IMR-90 (cell line): Measurements from ENCODE around the gene UBA1. TPM values are rescaled to one million over a fixed set of nuclear protein-coding genes. Genes with fewer than 3 reads are reported as not detected.

ENCODE experiments used
- ATAC-seq: fragments of 200-7000 bp; cut with Tn5 transposase; 2 replicates; pipeline ENCODE4 v1.9.1; 2020; ENCODE audit warnings: low read depth, mild to moderate bottlenecking, moderate library complexity
- BruUV-seq: library from RNA; stranded (reverse); fragments of 400-500 nt; replicated peaks from 2 replicates; lab custom pipeline; 2021; lab: Mats Ljungman, UMichigan
- CTCF ChIA-PET: fragments of 300-600 bp; formaldehyde crosslinking; extraction: SDS; loops from one replicate; lab custom pipeline; 2021; ENCODE audit warnings: antibody characterized with exemption; lab: Yijun Ruan, JAX
- POLR2A ChIA-PET: fragments of 300-600 bp; sonication (Branson Sonifier 250); formaldehyde crosslinking; loops from one replicate; lab custom pipeline; 2022; ENCODE audit warnings: antibody characterized with exemption; ENCODE audit not compliant: unreplicated experiment; lab: Charles Lee
- DNase-seq: peaks from one replicate; pipeline ENCODE4 v3.0.0; 2013
- H2AFZ ChIP-seq: replicated peaks from 2 replicates; pipeline ENCODE3; 2013; ENCODE audit warnings: low read length, mild to moderate bottlenecking; ENCODE audit not compliant: poor library complexity
- H2AK5ac ChIP-seq: 2 replicates; pipeline ENCODE4 v1.6.1; 2013; ENCODE audit warnings: low read depth, low read length, inconsistent platforms
- H2AK9ac ChIP-seq: replicated peaks from 2 replicates; pipeline ENCODE3; 2013; ENCODE audit warnings: mild to moderate bottlenecking, low read depth, low read length, moderate library complexity; ENCODE audit not compliant: poor library complexity
- H2BK120ac ChIP-seq: 2 replicates; pipeline ENCODE4 v1.6.1; 2013; ENCODE audit warnings: low read depth, low read length, inconsistent platforms
- H2BK15ac ChIP-seq: 3 replicates; pipeline ENCODE4 v1.6.1; 2013; ENCODE audit warnings: low read depth, low read length, inconsistent platforms
- H2BK20ac ChIP-seq: 2 replicates; pipeline ENCODE4 v1.6.1; 2013; ENCODE audit warnings: low read depth, mild to moderate bottlenecking, inconsistent platforms, low read length, moderate library complexity
- H2BK5ac ChIP-seq: 2 replicates; pipeline ENCODE4 v1.6.1; 2013; ENCODE audit warnings: mild to moderate bottlenecking, low read depth, low read length, inconsistent platforms; ENCODE audit not compliant: poor library complexity, severe bottlenecking
- H3K14ac ChIP-seq: replicated peaks from 2 replicates; pipeline ENCODE4 v1.6.1; 2013; ENCODE audit warnings: low read depth, low read length, inconsistent platforms
- H3K18ac ChIP-seq: 2 replicates; pipeline ENCODE4 v1.6.1; 2013; ENCODE audit warnings: low read depth, low read length, control low read depth
- H3K23ac ChIP-seq: 2 replicates; pipeline ENCODE4 v1.6.1; 2013; ENCODE audit warnings: low read depth, low read length, inconsistent platforms
- H3K27ac ChIP-seq: 2 replicates; pipeline ENCODE4 v1.5.1; 2013; ENCODE audit warnings: mild to moderate bottlenecking, control low read depth, low read length; ENCODE audit not compliant: insufficient read depth
- H3K27me3 ChIP-seq: 2 replicates; pipeline ENCODE4 v1.6.1; 2013; ENCODE audit warnings: low read length; ENCODE audit not compliant: control insufficient read depth, insufficient read depth
- H3K36me3 ChIP-seq: 2 replicates; pipeline ENCODE4 v1.6.1; 2013; ENCODE audit warnings: low read length, mixed read lengths; ENCODE audit not compliant: control insufficient read depth, insufficient read depth
- H3K4ac ChIP-seq: 2 replicates; pipeline ENCODE4 v1.6.1; 2013; ENCODE audit warnings: low read depth, low read length, inconsistent platforms
- H3K4me1 ChIP-seq: 2 replicates; pipeline ENCODE4 v1.6.1; 2013; ENCODE audit warnings: low read length, mixed read lengths; ENCODE audit not compliant: control insufficient read depth, insufficient read depth
- H3K4me2 ChIP-seq: 2 replicates; pipeline ENCODE4 v1.6.1; 2013; ENCODE audit warnings: low read depth, mild to moderate bottlenecking, control low read depth, low read length, moderate library complexity
- H3K4me3 ChIP-seq: 2 replicates; pipeline ENCODE4 v1.5.1; 2013; ENCODE audit warnings: low read depth, mild to moderate bottlenecking, control low read depth, low read length, moderate library complexity; ENCODE audit not compliant: insufficient read depth
- H3K56ac ChIP-seq: 2 replicates; pipeline ENCODE4 v1.6.1; 2013; ENCODE audit warnings: low read length, inconsistent platforms; ENCODE audit not compliant: insufficient read depth; ENCODE audit errors: extremely low read depth
- H3K79me1 ChIP-seq, 2 experiments: 2 replicates each; pipeline ENCODE4 v1.6.1; 2013; ENCODE audit warnings: low read length in 2 of 2, inconsistent platforms in 1 of 2, low read depth in 1 of 2
- H3K9ac ChIP-seq: 2 replicates; pipeline ENCODE4 v1.6.1; 2013; ENCODE audit warnings: low read depth, low read length, control low read depth
- H3K9me1 ChIP-seq: 2 replicates; pipeline ENCODE4 v1.6.1; 2013; ENCODE audit warnings: low read length, inconsistent platforms; ENCODE audit not compliant: insufficient read depth
- H3K9me3 ChIP-seq: 2 replicates; pipeline ENCODE4 v1.6.1; 2013; ENCODE audit warnings: low read length; ENCODE audit not compliant: control insufficient read depth, insufficient read depth
- H4K20me1 ChIP-seq: 2 replicates; pipeline ENCODE4 v1.6.1; 2013; ENCODE audit warnings: low read length, inconsistent platforms; ENCODE audit not compliant: insufficient read depth
- H4K5ac ChIP-seq: 2 replicates; pipeline ENCODE4 v1.6.1; 2013; ENCODE audit warnings: mild to moderate bottlenecking, low read depth, low read length, control low read depth
- H4K8ac ChIP-seq, 2 experiments: 2 replicates each; pipeline ENCODE4 v1.6.1; 2013; ENCODE audit warnings: low read depth in 2 of 2, low read length in 2 of 2, control low read depth in 1 of 2, inconsistent platforms in 1 of 2
- H4K91ac ChIP-seq: 2 replicates; pipeline ENCODE4 v1.6.1; 2013; ENCODE audit warnings: low read depth, low read length, inconsistent platforms; ENCODE audit not compliant: insufficient read depth
- BHLHE40 ChIP-seq: fragments of 150-350 bp; IDR thresholded peaks from 2 replicates; pipeline ENCODE4 v1.6.1; 2016; ENCODE audit warnings: mild to moderate bottlenecking, low read depth, low read length
- CEBPB ChIP-seq: IDR thresholded peaks from 2 replicates; pipeline ENCODE4 v1.6.1; 2012; ENCODE audit warnings: low read depth, low read length, improper control_type of control experiment
- CHD1 ChIP-seq: IDR thresholded peaks from 2 replicates; pipeline ENCODE4 v1.6.1; 2012; ENCODE audit warnings: low read depth, low read length, improper control_type of control experiment
- CTCF ChIP-seq: conservative IDR thresholded peaks from 2 replicates; pipeline ENCODE4 v1.5.1; 2012; ENCODE audit warnings: mild to moderate bottlenecking, low read depth, low read length, improper control_type of control experiment
- ELK1 ChIP-seq: fragments of 150-350 bp; IDR thresholded peaks from 2 replicates; pipeline ENCODE4 v1.6.1; 2016; ENCODE audit warnings: low read depth, mild to moderate bottlenecking, low read length, moderate library complexity, borderline replicate concordance
- FOS ChIP-seq: fragments of 150-350 bp; IDR thresholded peaks from 2 replicates; pipeline ENCODE4 v1.6.1; 2016; ENCODE audit warnings: low read depth, low read length
- MAFK ChIP-seq: IDR thresholded peaks from 2 replicates; pipeline ENCODE4 v1.6.1; 2012; ENCODE audit warnings: low read depth, low read length, improper control_type of control experiment
- MAZ ChIP-seq: IDR thresholded peaks from 2 replicates; pipeline ENCODE4 v1.6.1; 2012; ENCODE audit warnings: low read depth, mild to moderate bottlenecking, low read length, improper control_type of control experiment, moderate library complexity, borderline replicate concordance
- MXI1 ChIP-seq: IDR thresholded peaks from 2 replicates; pipeline ENCODE4 v1.6.1; 2012; ENCODE audit warnings: low read depth, mild to moderate bottlenecking, low read length, moderate library complexity, borderline replicate concordance
- NFE2L2 ChIP-seq: fragments of 150-350 bp; IDR thresholded peaks from 2 replicates; pipeline ENCODE4 v1.6.1; 2016; ENCODE audit warnings: low read depth, mild to moderate bottlenecking, low read length
- POLR2A ChIP-seq: IDR thresholded peaks from 2 replicates; pipeline ENCODE4 v1.6.1; 2012; ENCODE audit warnings: mild to moderate bottlenecking, low read depth, low read length
- RAD21 ChIP-seq: IDR thresholded peaks from 2 replicates; pipeline ENCODE4 v1.6.1; 2012; ENCODE audit warnings: low read length, improper control_type of control experiment
- RCOR1 ChIP-seq: IDR thresholded peaks from 2 replicates; pipeline ENCODE4 v1.6.1; 2012; ENCODE audit warnings: mild to moderate bottlenecking, low read length, improper control_type of control experiment; ENCODE audit not compliant: insufficient replicate concordance
- RFX5 ChIP-seq: IDR thresholded peaks from 2 replicates; pipeline ENCODE4 v1.8.0; 2012; ENCODE audit warnings: low read depth, mild to moderate bottlenecking, low read length, moderate library complexity
- SMC3 ChIP-seq: fragments of 150-350 bp; IDR thresholded peaks from 2 replicates; pipeline ENCODE4 v1.6.1; 2016; ENCODE audit warnings: low read depth, mild to moderate bottlenecking, antibody characterized with exemption, low read length, moderate library complexity
- USF2 ChIP-seq: fragments of 150-350 bp; IDR thresholded peaks from 2 replicates; pipeline ENCODE4 v1.6.1; 2017; ENCODE audit warnings: mild to moderate bottlenecking, antibody characterized with exemption, low read length, low read depth
- WGBS, 2 experiments: methylation state at CpG; one replicate each; pipeline versions ENCODE4 v1.1.5 to v1.1.7; 2013; ENCODE audit warnings: missing lambda C conversion rate in 2 of 2; ENCODE audit not compliant: insufficient read length in 1 of 2; ENCODE audit errors: extremely low coverage in 2 of 2; 5-methylcytosine and 5-hydroxymethylcytosine counted together
- dilution Hi-C: fragments of 300-500 bp; cut with HindIII; formaldehyde crosslinking; loops from one replicate; pipeline ENCODE4 v1.14.3; 2018; ENCODE audit warnings: low sequenced_read_pairs; ENCODE audit not compliant: unreplicated experiment
- in situ Hi-C: fragments of 300-500 bp; cut with MboI; formaldehyde crosslinking; loops from 3 replicates; pipeline ENCODE4 v1.14.3; 2019; ENCODE audit warnings: low sequenced_read_pairs, inconsistent platforms, mixed read lengths
- intact Hi-C: fragments of 100-400 bp; cut with micrococcal nuclease; formaldehyde crosslinking; loops from 2 replicates; pipeline ENCODE4 v1.10.0; 2022
- polyA plus RNA-seq, 3 experiments: library from polyadenylated mRNA; depleted of rRNA; stranded (reverse); fragments of >200 nt; gene quantifications; 2 replicates each; pipeline ENCODE4 v1.2.3, GENCODE V29; 2012; ENCODE audit warnings: low replicate concordance in 1 of 3
- total RNA-seq: library from RNA; depleted of rRNA; stranded (reverse); fragments of >200 nt; gene quantifications from 2 replicates; pipeline ENCODE4 v1.2.3, GENCODE V29; 2012

Gene UBA1
- total and polyA plus RNA-seq, 2 of the 4 experiments (the other 2 are of a cell fraction): 299 to 343 TPM

GRCh38 chrX:47231167-47231566, 37.5 kb downstream of the UBA1 start:
- H3K4ac ChIP-seq: no peak overlapping the region
- peaks cover 8 to 9% of the 10 kb centered on the region in 2 experiments; a peak in 3 of 4 replicates for H3K79me1 ChIP-seq
- no peak overlapping the region for H3K14ac ChIP-seq
- no peak overlapping the region for H2BK20ac ChIP-seq
- no peak overlapping the region for H2BK5ac ChIP-seq
- H3K4me1 ChIP-seq: 0 out of 2 replicates have a peak, but pooled peaks cover 1% of the 10 kb centered on the region
- no peak overlapping the region for H2BK120ac ChIP-seq
- ChIA-PET CTCF (no interaction called here), POLR2A (no interaction called here)
- BruUV-seq: no TSS peak
- intact Hi-C loops (loop anchor here (5.0 kb wide), 1 partner anchor 151 kb away; no protein-coding TSS in a partner anchor), dilution Hi-C loops (no loop called here), in situ Hi-C loops (no loop called here)
- H3K4me2 ChIP-seq: no peak overlapping the region
- H3K36me3 ChIP-seq: peaks cover 22% of the 10 kb centered on the region
- no peaks in the 10 kb centered on the region for H3K9me3 ChIP-seq
- H2BK15ac ChIP-seq: no peak overlapping the region
- no peak overlapping the region for H3K4me3 ChIP-seq
- TF ChIP-seq MAZ: no peak
- no peak for TF ChIP-seq USF2
- TF ChIP-seq SMC3: no peak
- no peak for TF ChIP-seq RCOR1
- TF ChIP-seq ELK1: no peak
- TF ChIP-seq FOS: no peak
- TF ChIP-seq RAD21: no peak
- TF ChIP-seq CTCF: no peak
- no peak for TF ChIP-seq MAFK
- TF ChIP-seq BHLHE40: no peak
- TF ChIP-seq POLR2A: no peak
- TF ChIP-seq CEBPB: no peak
- TF ChIP-seq MXI1: no peak
- no peak for TF ChIP-seq RFX5
- no peak for TF ChIP-seq NFE2L2
- TF ChIP-seq CHD1: no peak
- no peak overlapping the region for H3K9ac ChIP-seq
- no peak overlapping the region for H2AFZ ChIP-seq
- H3K56ac ChIP-seq: no peak overlapping the region
- H4K91ac ChIP-seq: no peak overlapping the region
- no peak overlapping the region for H3K18ac ChIP-seq
- H2AK9ac ChIP-seq: no peak overlapping the region
- no CpG with 5 or more reads among the region's 2 CpGs for WGBS, 2 experiments
- no peak overlapping the region for H3K27ac ChIP-seq
- H3K9me1 ChIP-seq: peaks cover 5% of the 10 kb centered on the region; the same call in 1 of the 2 replicates
- no peak overlapping the region for H4K5ac ChIP-seq
- no peak overlapping the region for H4K8ac ChIP-seq
- no peak for DNase-seq
- peaks cover 9% of the 10 kb centered on the region; the same call in 1 of the 2 replicates for H3K27me3 ChIP-seq
- H4K20me1 ChIP-seq: peaks cover 8% of the 10 kb centered on the region; the same call in 1 of the 2 replicates
- no peak for ATAC-seq
- H3K23ac ChIP-seq: no peak overlapping the region
- no peak overlapping the region for H2AK5ac ChIP-seq
